ENCODE data around the gene FEM1A. TPM values are rescaled to one million over a fixed set of nuclear protein-coding genes. Genes with fewer than 3 reads are reported as not detected.

Gene FEM1A
- total RNA-seq: 11.4 TPM in 2 replicates
- 5.1 and 5.9 TPM in 2 replicates for polyA plus RNA-seq
- polyA plus RNA-seq (2011; cell fraction: cytosol; rRNA removed): 4.1 and 5.3 TPM in 2 replicates
- 3.6 and 4.0 TPM in 2 replicates for polyA plus RNA-seq (2011; cell fraction: nucleus; rRNA removed)
- 0.67 and 0.91 TPM in 2 replicates for polyA plus RNA-seq (2012)
- polyA minus RNA-seq: 9.4 and 9.6 TPM in 2 replicates
- 10.3 TPM for polyA minus RNA-seq (2011; cell fraction: cytosol; rRNA and poly(A)+ RNA removed)
- 5.0 and 7.3 TPM in 2 replicates for polyA minus RNA-seq (2011; cell fraction: nucleus; rRNA and poly(A)+ RNA removed)
- Bru-seq, nascent RNA: percentile 66 among the genes with signal in this experiment
- BruChase-seq, experiment 1, labeled RNA remaining after a 6-hour chase: percentile 78 among the genes with signal in this experiment
- percentile 88 among the genes with signal in this experiment for BruChase-seq, experiment 2, labeled RNA remaining after a 2-hour chase
- long read RNA-seq, full-length matches to known transcripts: 38 of 38 reads
- long read RNA-seq, partial matches to known transcripts: 0 of 38 reads
- long read RNA-seq, other reads (novel, unspliced or antisense): 0 of 38 reads

GRCh38 chr19:4791183-4792018 lies at the start of gene FEM1A:
Gene FEM1A, plus strand, starts transcription at chr19:4791734. Its CDS starts 121 bp downstream, at chr19:4791855.
- peak within 1 kb of the TSS; percentile 67 for H2AFZ ChIP-seq (ENCODE audit: low read depth, low read length)
- BruUV-seq (replicated peaks): no TSS peak
- CTCF ChIA-PET: interaction anchor here (0.6 to 5.6 kb wide), 39 partner anchors 9 to 524 kb away, joined by 3 to 362 read pairs (median 5); partner anchors contain the start of genes PLIN3 and SEMA6B
- no peaks in the 10 kb centered on the region for H3K9me3 ChIP-seq (replicated peaks; ENCODE audit: control insufficient read depth, insufficient read depth, low read length)
- POLR2A ChIA-PET: interaction anchor here (0.6 to 1.1 kb wide), 7 partner anchors 9 to 177 kb away, joined by 3 to 4 read pairs (median 3); partner anchors contain the start of gene KDM4B
- intact Hi-C loops (cut with micrococcal nuclease) (loop anchor here (1.0 kb wide), 2 partner anchors 59 to 67 kb away; no protein-coding TSS in a partner anchor), dilution Hi-C loops (cut with MboI; ENCODE audit: extremely low pct_ligation_motif_present, low sequenced_read_pairs) (no loop called here)
- peak within 1 kb of the TSS; percentile 79 for H3K9ac ChIP-seq (replicated peaks; ENCODE audit: extremely low read depth, insufficient read depth, low read length)
- H3K4me3 ChIP-seq (replicated peaks in 1 of 3; ENCODE audit: insufficient read depth in 1 of 3, low read depth in 1 of 3, low read length in 3 of 3): peak within 1 kb of the TSS; percentile 25 to 88 (median 45)
- H3K36me3 ChIP-seq (ENCODE audit: control insufficient read depth in 2 of 2, extremely low read depth in 1 of 2, insufficient read depth in 2 of 2, low read length in 2 of 2): peaks cover 0 to 7% of the 10 kb centered on the region in 2 experiments
- peak within 1 kb of the TSS; percentile 67 for H3K4me2 ChIP-seq (ENCODE audit: insufficient read depth, low read length)
- no peaks in the 10 kb centered on the region for H4K20me1 ChIP-seq (replicated peaks; ENCODE audit: control insufficient read depth, extremely low read depth, insufficient read depth, low read length)
- no peaks in the 10 kb centered on the region for H3K27me3 ChIP-seq (ENCODE audit: control insufficient read depth in 2 of 2, insufficient read depth in 2 of 2, low read length in 2 of 2)
- DNase-seq (ENCODE audit: low read depth, low spot score) (peak; percentile 100), FAIRE-seq (peak; percentile 100)
- no peaks in the 10 kb centered on the region for H3K9me1 ChIP-seq (replicated peaks; ENCODE audit: control insufficient read depth, extremely low read depth, insufficient read depth, low read length)
- H3K79me2 ChIP-seq (ENCODE audit: control insufficient read depth, insufficient read depth, low read length): peaks cover 43% of the 10 kb centered on the region
- TF ChIP-seq MYC (IDR thresholded peaks at IDR 0.05; ENCODE audit: low read depth, low read length) (no peak), FOS (IDR thresholded peaks at IDR 0.05; ENCODE audit: borderline replicate concordance, insufficient read depth, low read length) (no peak), POLR2A (IDR thresholded peaks at IDR 0.05; ENCODE audit: low read depth, low read length) (peak; percentile 72), POLR2AphosphoS5 (IDR thresholded peaks at IDR 0.05; ENCODE audit: insufficient read depth, low read depth, low read length) (peak; percentile 25), GATA2 (IDR thresholded peaks at IDR 0.05; ENCODE audit: insufficient read depth, insufficient read length, low read depth, low read length) (no peak), EZH2 (IDR thresholded peaks at IDR 0.05; ENCODE audit: borderline replicate concordance, low read depth, low read length, severe bottlenecking) (no peak), JUN (IDR thresholded peaks at IDR 0.05; ENCODE audit: borderline replicate concordance, insufficient read depth, insufficient read length, low read depth) (peak; percentile 32), CTCF (IDR thresholded peaks at IDR 0.05; ENCODE audit: extremely low read depth in 1 of 2, insufficient read depth in 1 of 2, low read depth in 1 of 2, low read length in 2 of 2) (peak; percentile 98 to 100)
- H3K4me1 ChIP-seq (ENCODE audit: control insufficient read depth, extremely low read depth, insufficient read depth, low read length): peaks cover 8% of the 10 kb centered on the region
- peak within 1 kb of the TSS; percentile 69 for H3K27ac ChIP-seq (ENCODE audit: insufficient read depth, low read depth, low read length)

Measured in endothelial cell of umbilical vein (primary cell).